HUES6 (cell line): ENCODE results near the gene IL24.

Experiments used
- H3K27ac ChIP-seq: 2 replicates; pipeline ENCODE4 v1.7.0; 2013; ENCODE audit warnings: low read depth, mild to moderate bottlenecking, low read length, inconsistent platforms
- H3K27me3 ChIP-seq: 2 replicates; pipeline ENCODE4 v1.6.1; 2013; ENCODE audit warnings: low read length; ENCODE audit not compliant: control insufficient read depth, insufficient read depth
- H3K36me3 ChIP-seq: 2 replicates; pipeline ENCODE4 v1.6.1; 2013; ENCODE audit warnings: low read length; ENCODE audit not compliant: control insufficient read depth, insufficient read depth
- H3K4me1 ChIP-seq: 2 replicates; pipeline ENCODE4 v1.6.1; 2013; ENCODE audit warnings: low read length; ENCODE audit not compliant: control insufficient read depth, insufficient read depth
- H3K4me3 ChIP-seq: 2 replicates; pipeline ENCODE4 v1.5.1; 2013; ENCODE audit warnings: low read depth, low read length
- H3K9ac ChIP-seq: one replicate; pipeline ENCODE4 v1.6.1; 2013; ENCODE audit warnings: mild to moderate bottlenecking, low read length
- H3K9me3 ChIP-seq: 2 replicates; pipeline ENCODE4 v1.6.1; 2013; ENCODE audit warnings: low read depth, low read length; ENCODE audit not compliant: control insufficient read depth, insufficient read depth

Gene IL24

GRCh38 chr1:206893380-206893779, 3.9 kb upstream of the IL24 start:
- H3K27ac ChIP-seq = no peak overlapping the region

GRCh38 chr1:206895325-206895724, 1.9 kb upstream of the IL24 start:
- Histone ChIP-seq H3K9me3 (no peaks in the 10 kb centered on the region), H3K27ac (no peak overlapping the region), H3K36me3 (no peaks in the 10 kb centered on the region), H3K27me3 (peaks cover 2% of the 10 kb centered on the region; the same call in 1 of the 2 replicates), H3K4me3 (no peak overlapping the region), H3K9ac (no peak overlapping the region), H3K4me1 (peaks cover 12% of the 10 kb centered on the region)

More at GRCh38 chr1:206893380-206893779, 3.9 kb upstream of the IL24 start:
- Histone ChIP-seq H3K4me1 (peaks cover 21% of the 10 kb centered on the region), H3K4me3 (no peak overlapping the region), H3K36me3 (no peaks in the 10 kb centered on the region), H3K9me3 (no peaks in the 10 kb centered on the region), H3K9ac (no peak overlapping the region), H3K27me3 (no peaks in the 10 kb centered on the region; the same call in 1 of the 2 replicates)

- H3K27ac ChIP-seq = no peak overlapping the region
Measured at GRCh38 chr1:206895837-206896242, 1.4 kb upstream of the IL24 start.

DNA sequence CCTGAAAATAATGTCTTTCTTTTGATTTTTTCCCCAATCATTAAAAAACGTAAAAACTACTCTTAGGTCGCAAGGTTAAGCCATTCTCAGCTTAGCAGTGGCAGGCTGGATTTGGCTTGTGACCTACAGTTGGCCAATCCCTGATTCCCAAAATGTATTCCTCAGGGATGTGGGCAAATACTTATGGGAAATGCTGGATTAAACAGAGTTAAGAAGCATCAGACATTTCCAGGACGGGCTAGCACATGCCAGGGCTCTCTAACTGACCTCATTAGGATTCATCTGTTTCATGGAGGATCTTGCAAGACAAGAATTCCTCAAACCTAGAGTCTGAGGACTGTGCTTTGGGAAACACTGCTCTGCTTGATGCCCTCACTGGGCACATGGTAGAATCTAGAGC, 982 bp upstream of the IL24 start:
- H3K4me1 ChIP-seq = peaks cover 9% of the 10 kb centered on the region; the same call in 1 of the 2 replicates
- H3K9me3 ChIP-seq = no peaks in the 10 kb centered on the region
- no peak overlapping the region for H3K4me3 ChIP-seq
- no peak overlapping the region for H3K9ac ChIP-seq
- no peak overlapping the region for H3K27ac ChIP-seq
- H3K27me3 ChIP-seq = peaks cover 2% of the 10 kb centered on the region; the same call in 1 of the 2 replicates
- no peaks in the 10 kb centered on the region for H3K36me3 ChIP-seq

More at GRCh38 chr1:206895837-206896242, 1.4 kb upstream of the IL24 start:
- no peak overlapping the region for H3K9ac ChIP-seq
- H3K4me3 ChIP-seq = no peak overlapping the region
- H3K9me3 ChIP-seq = no peaks in the 10 kb centered on the region
- H3K36me3 ChIP-seq = no peaks in the 10 kb centered on the region
- peaks cover 2% of the 10 kb centered on the region; the same call in 1 of the 2 replicates for H3K27me3 ChIP-seq
- peaks cover 9% of the 10 kb centered on the region; the same call in 1 of the 2 replicates for H3K4me1 ChIP-seq

DNA sequence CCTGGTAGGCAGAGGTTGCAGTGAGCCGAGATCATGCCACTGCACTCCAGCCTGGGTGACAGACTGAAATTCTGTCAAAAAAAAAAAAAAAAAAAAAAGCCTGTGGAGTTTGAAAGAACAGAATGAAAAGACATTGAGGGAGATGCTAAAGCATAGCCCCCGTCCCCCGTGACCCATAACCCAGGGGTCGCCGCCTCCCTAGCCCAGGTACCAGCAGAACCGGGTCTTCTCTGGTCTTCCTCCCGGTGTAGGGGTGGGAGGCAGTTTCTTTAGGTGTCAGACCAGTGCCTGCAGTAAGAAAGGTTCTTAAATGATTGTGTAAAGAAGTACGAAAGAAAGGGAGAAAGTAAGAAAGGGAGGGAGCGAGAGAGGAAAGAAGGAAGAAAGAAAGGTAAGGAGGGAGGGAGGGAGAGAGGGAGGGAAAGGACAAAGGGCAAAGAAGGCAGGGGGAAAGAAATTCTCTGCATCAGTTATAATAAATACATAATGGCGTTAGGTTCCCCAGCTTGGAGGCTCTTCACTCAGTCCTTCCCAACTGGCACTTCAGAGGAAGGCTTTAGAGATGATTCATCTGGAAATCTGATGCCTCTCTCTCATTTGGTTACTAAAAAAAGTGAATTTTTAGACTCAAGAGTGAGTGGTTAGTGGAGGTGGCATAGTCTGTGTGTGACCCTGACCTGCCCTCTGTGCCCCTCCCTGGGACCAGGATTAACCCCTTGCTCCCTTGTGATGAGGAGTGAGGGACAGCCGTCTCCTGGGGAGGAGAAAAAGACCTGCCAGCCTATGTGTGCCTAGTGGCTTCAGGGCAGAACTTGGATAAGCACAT, 1.1 kb downstream of the IL24 start:
- Histone ChIP-seq H3K9ac (no peak overlapping the region), H3K27me3 (0 out of 2 replicates have a peak, but pooled peaks cover 2% of the 10 kb centered on the region), H3K9me3 (no peaks in the 10 kb centered on the region), H3K36me3 (no peaks in the 10 kb centered on the region), H3K4me1 (peaks cover 9% of the 10 kb centered on the region; the same call in 1 of the 2 replicates), H3K4me3 (no peak overlapping the region), H3K27ac (no peak overlapping the region)

GRCh38 chr1:206898915-206899431, 1.7 kb downstream of the IL24 start:
- H3K27ac ChIP-seq = no peak overlapping the region
- H3K4me1 ChIP-seq = peaks cover 9% of the 10 kb centered on the region; the same call in 1 of the 2 replicates
- 0 out of 2 replicates have a peak, but pooled peaks cover 2% of the 10 kb centered on the region for H3K27me3 ChIP-seq
- no peak overlapping the region for H3K4me3 ChIP-seq
- no peaks in the 10 kb centered on the region for H3K9me3 ChIP-seq
- no peaks in the 10 kb centered on the region for H3K36me3 ChIP-seq
- no peak overlapping the region for H3K9ac ChIP-seq

DNA sequence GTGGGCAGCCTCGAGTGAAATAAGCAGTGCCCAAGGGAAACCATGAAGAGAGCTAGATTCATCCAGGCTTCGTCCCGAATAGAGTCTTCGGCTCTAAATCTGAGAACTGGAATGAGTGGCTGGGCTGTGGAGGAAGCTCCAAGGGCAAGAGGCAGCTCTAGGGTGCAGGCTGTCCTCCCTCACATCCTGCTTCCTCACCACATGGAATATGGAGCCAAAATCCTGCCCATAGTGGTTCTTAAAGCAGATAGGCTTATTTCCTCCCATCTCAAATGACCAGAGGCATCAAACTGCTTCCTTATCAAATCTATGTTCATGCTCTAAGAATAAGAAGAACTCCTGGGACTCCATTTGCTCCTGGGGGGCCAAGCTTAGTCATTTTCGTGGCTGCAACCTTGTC, 2.5 kb downstream of the IL24 start:
- peaks cover 9% of the 10 kb centered on the region; the same call in 1 of the 2 replicates for H3K4me1 ChIP-seq
- no peak overlapping the region for H3K27ac ChIP-seq
- H3K9me3 ChIP-seq = no peaks in the 10 kb centered on the region
- no peak overlapping the region for H3K4me3 ChIP-seq
- 0 out of 2 replicates have a peak, but pooled peaks cover 2% of the 10 kb centered on the region for H3K27me3 ChIP-seq
- no peak overlapping the region for H3K9ac ChIP-seq
- no peaks in the 10 kb centered on the region for H3K36me3 ChIP-seq

DNA sequence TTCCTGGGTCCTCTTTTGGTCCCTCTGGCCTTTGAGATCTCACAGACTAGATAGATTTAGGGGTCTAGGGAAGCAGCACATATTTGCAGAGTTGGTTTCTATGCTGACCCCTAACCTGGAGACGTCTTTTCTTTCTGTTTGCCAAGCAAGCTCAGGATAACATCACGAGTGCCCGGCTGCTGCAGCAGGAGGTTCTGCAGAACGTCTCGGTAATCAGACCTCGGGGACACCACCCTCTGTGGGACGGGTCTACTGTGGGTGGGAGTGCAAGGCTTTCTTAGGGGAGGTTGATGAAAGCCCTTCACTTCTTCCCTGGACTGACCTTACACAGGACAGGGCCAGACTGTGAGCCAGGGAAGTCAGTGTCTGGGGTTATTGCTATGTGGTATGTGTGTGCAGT, 2.9 kb downstream of the IL24 start:
- Histone ChIP-seq H3K36me3 (no peaks in the 10 kb centered on the region), H3K9ac (no peak overlapping the region), H3K9me3 (no peaks in the 10 kb centered on the region), H3K4me1 (peaks cover 7% of the 10 kb centered on the region; the same call in 1 of the 2 replicates), H3K27me3 (0 out of 2 replicates have a peak, but pooled peaks cover 2% of the 10 kb centered on the region), H3K27ac (no peak overlapping the region), H3K4me3 (no peak overlapping the region)

DNA sequence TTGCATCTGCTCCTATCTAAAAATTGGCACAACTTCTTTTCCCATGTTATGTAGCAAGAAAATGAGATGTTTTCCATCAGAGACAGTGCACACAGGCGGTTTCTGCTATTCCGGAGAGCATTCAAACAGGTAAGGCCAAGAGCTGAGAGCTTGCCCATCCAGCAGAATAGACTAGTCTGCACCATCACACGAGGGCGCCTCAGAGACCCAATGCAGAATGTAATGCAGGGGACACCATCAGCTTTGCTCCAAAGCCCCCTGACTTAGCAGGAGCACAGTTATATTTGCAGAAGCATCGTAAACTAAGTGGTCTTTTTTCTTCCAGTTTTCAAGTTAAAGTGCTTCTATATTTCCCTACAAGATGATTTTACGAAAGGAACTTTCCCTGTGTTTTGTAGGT, 4.7 kb downstream of the IL24 start:
- Histone ChIP-seq H3K4me1 (no peaks in the 10 kb centered on the region), H3K27me3 (0 out of 2 replicates have a peak, but pooled peaks cover 2% of the 10 kb centered on the region), H3K9me3 (no peaks in the 10 kb centered on the region), H3K27ac (no peak overlapping the region), H3K9ac (no peak overlapping the region), H3K4me3 (no peak overlapping the region), H3K36me3 (no peaks in the 10 kb centered on the region)

DNA sequence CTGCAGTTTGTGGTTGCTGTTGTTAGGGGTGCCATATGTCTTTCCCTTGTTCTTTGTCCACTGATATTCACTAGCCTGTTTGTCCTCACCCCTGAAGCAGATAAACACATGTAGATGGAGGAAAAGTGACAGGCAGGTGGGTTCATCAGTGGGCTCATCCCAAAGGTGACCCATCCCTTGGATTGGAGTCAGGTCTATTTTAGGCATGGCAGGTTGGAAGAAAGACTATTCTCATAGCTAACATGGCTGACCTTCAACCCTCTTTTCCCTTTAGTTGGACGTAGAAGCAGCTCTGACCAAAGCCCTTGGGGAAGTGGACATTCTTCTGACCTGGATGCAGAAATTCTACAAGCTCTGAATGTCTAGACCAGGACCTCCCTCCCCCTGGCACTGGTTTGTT, 5.5 kb downstream of the IL24 start:
- peaks cover 10% of the 10 kb centered on the region for H3K27me3 ChIP-seq
- no peak overlapping the region for H3K27ac ChIP-seq
- H3K9me3 ChIP-seq = no peaks in the 10 kb centered on the region
- no peak overlapping the region for H3K9ac ChIP-seq
- no peaks in the 10 kb centered on the region for H3K36me3 ChIP-seq
- H3K4me3 ChIP-seq = no peak overlapping the region
- peaks cover 4% of the 10 kb centered on the region for H3K4me1 ChIP-seq

DNA sequence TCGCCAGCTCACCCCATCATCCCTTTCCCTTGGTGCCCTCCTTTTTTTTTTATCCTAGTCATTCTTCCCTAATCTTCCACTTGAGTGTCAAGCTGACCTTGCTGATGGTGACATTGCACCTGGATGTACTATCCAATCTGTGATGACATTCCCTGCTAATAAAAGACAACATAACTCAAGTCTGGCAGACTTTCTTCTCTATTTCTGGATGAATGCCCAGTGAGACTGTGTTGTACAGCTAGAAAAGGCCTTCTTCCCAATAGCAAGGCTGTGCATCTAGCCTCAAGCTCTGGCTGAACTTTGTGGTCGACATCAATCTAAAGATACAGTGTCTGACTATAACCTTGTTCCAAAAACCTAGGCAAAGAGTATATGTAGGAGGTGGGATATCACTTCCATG, 6.4 kb downstream of the IL24 start:
- Histone ChIP-seq H3K27ac (no peak overlapping the region), H3K4me1 (peaks cover 4% of the 10 kb centered on the region), H3K36me3 (no peaks in the 10 kb centered on the region), H3K4me3 (no peak overlapping the region), H3K9me3 (no peaks in the 10 kb centered on the region), H3K9ac (no peak overlapping the region), H3K27me3 (peaks cover 20% of the 10 kb centered on the region)
